T-cell (primary cell): ENCODE data around the gene ZFPL1. TPM values are rescaled to one million over a fixed set of nuclear protein-coding genes. Genes with fewer than 3 reads are reported as not detected.

Experiments
- ATAC-seq, 4 experiments: fragments of 200-7000 bp in 3 of 4; fragments of 150-1000 bp in 1 of 4; cut with Tn5 transposase; replicated peaks in 1 of 4; 1 replicate in 3 of 4; 2 replicates in 1 of 4; pipeline ENCODE4 v1.10.0; 2021; ENCODE audit warnings: moderate library complexity in 3 of 4, mild to moderate bottlenecking in 2 of 4, moderate number of reproducible peaks in 1 of 4
- CTCF ChIA-PET, 2 donors: fragments of 300-600 bp; sonication (Branson Sonifier 250); formaldehyde crosslinking; loops; one replicate each; lab custom pipeline; 2022; ENCODE audit warnings: antibody characterized with exemption in 2 of 2; lab: Charles Lee
- POLR2A ChIA-PET, 2 donors: fragments of 300-600 bp; sonication (Branson Sonifier 250); formaldehyde crosslinking; loops; one replicate each; lab custom pipeline; 2022; ENCODE audit warnings: antibody characterized with exemption in 2 of 2; lab: Charles Lee
- DNase-seq, 35 experiments: peaks; one replicate each; pipeline versions ENCODE4 v3.0.0 to v3.0.0-alpha.2; 2013 to 2023
- H3K27ac ChIP-seq: one replicate; pipeline ENCODE4 v1.5.1; 2013; ENCODE audit warnings: low read length
- H3K27me3 ChIP-seq, 2 experiments: replicated peaks in 1 of 2; 1 replicate in 1 of 2; 2 replicates in 1 of 2; pipeline versions ENCODE4 v1.6.1 to v1.7.0; 2013; ENCODE audit warnings: low read length in 1 of 2, mixed read lengths in 1 of 2; ENCODE audit not compliant: control insufficient read depth in 2 of 2, insufficient read depth in 2 of 2; ENCODE audit errors: extremely low read depth in 1 of 2
- H3K36me3 ChIP-seq, 2 donors: 1 replicate in 1 of 2; 2 replicates in 1 of 2; pipeline versions ENCODE4 v1.6.1 to v1.7.0; 2013; ENCODE audit warnings: low read length in 1 of 2; ENCODE audit not compliant: control insufficient read depth in 2 of 2, insufficient read depth in 1 of 2; ENCODE audit errors: extremely low read depth in 1 of 2
- H3K4me1 ChIP-seq, 2 experiments: 1 replicate in 1 of 2; 2 replicates in 1 of 2; pipeline versions ENCODE4 v1.6.1 to v1.7.0; 2013; ENCODE audit warnings: low read length in 2 of 2, mixed read lengths in 1 of 2; ENCODE audit not compliant: insufficient read depth in 2 of 2, control insufficient read depth in 1 of 2; ENCODE audit errors: extremely low read depth in 1 of 2
- H3K4me3 ChIP-seq, 2 donors: 1 replicate in 1 of 2; 2 replicates in 1 of 2; pipeline versions ENCODE4 v1.5.1 to v1.7.0; 2013; ENCODE audit warnings: mild to moderate bottlenecking in 2 of 2, low read length in 1 of 2, moderate library complexity in 1 of 2; ENCODE audit not compliant: control insufficient read depth in 1 of 2; ENCODE audit errors: extremely low read depth in 1 of 2
- H3K9me3 ChIP-seq: 2 replicates; pipeline ENCODE4 v1.7.0; 2013
- H3K27ac Mint-ChIP-seq, 2 donors: one replicate each; pipeline ENCODE4 v1.8.0; 2020 to 2021; ENCODE audit warnings: mild to moderate bottlenecking in 2 of 2, mixed read lengths in 2 of 2
- H3K27me3 Mint-ChIP-seq, 2 donors: one replicate each; pipeline ENCODE4 v1.8.0; 2021 to 2022; ENCODE audit warnings: mixed read lengths in 2 of 2
- H3K36me3 Mint-ChIP-seq: one replicate; pipeline ENCODE4 v1.8.0; 2021; ENCODE audit warnings: mixed read lengths
- H3K4me1 Mint-ChIP-seq, 3 donors: one replicate each; pipeline ENCODE4 v1.8.0; 2020 to 2022; ENCODE audit warnings: mixed read lengths in 3 of 3, mild to moderate bottlenecking in 1 of 3
- H3K4me3 Mint-ChIP-seq, 3 donors: one replicate each; pipeline ENCODE4 v1.8.0; 2020 to 2022; ENCODE audit warnings: mild to moderate bottlenecking in 3 of 3, mixed read lengths in 3 of 3, moderate library complexity in 3 of 3
- H3K9me3 Mint-ChIP-seq, 3 donors: one replicate each; pipeline ENCODE4 v1.8.0; 2020 to 2022; ENCODE audit warnings: mixed read lengths in 3 of 3
- WGBS: methylation state at CpG from one replicate; pipeline ENCODE4 v1.1.5; 2013; ENCODE audit warnings: missing lambda C conversion rate; ENCODE audit not compliant: insufficient coverage; 5-methylcytosine and 5-hydroxymethylcytosine counted together
- total RNA-seq, 35 experiments: library from RNA in 6 of 35; stranded (reverse) in 6 of 35; fragments of 120-200 nt in 1 of 35; gene quantifications; one replicate each; pipeline versions ENCODE4 v1.2.1 to v1.2.4 and lab custom pipeline; 2013 to 2026

ZFPL1 gene
- total RNA-seq, 5 donors from 2014 or later (not counting 1 experiment from before 2014, with no cell fraction given), result 36.5 to 51.8 (median 43.7) TPM

- H3K4me1 ChIP-seq, result peaks cover 14 to 66% of the 10 kb centered on the region in 2 experiments
- Mint-ChIP-seq H3K4me3 (peak overlapping the region; percentile 77 to 100 (median 84)), H3K27me3 (no peaks in the 10 kb centered on the region), H3K36me3 (peaks cover 4% of the 10 kb centered on the region), H3K4me1 (peaks cover 35 to 57% (median 50%) of the 10 kb centered on the region in 3 donors), H3K9me3 (no peaks in the 10 kb centered on the region), H3K27ac (peak overlapping the region; percentile 74 to 87)
- peak overlapping the region; percentile 66 for H3K27ac ChIP-seq
- H3K4me3 ChIP-seq, result peak overlapping the region; percentile 73 to 85
- no peaks in the 10 kb centered on the region for H3K9me3 ChIP-seq
- H3K36me3 ChIP-seq, result peaks cover 9 to 33% of the 10 kb centered on the region in 2 donors
- CTCF ChIA-PET, result interaction anchor here (0.5 to 1.6 kb wide), 2 partner anchors 9 to 11 kb away, joined by 4 to 8 read pairs; partner anchors contain the start of genes FAU (in 1 of the 2) and MRPL49 (in 1 of the 2)
- WGBS, result under 1% methylated on average over 47 of the region's 57 CpGs
- ATAC-seq (peak; percentile 54 to 64 (median 58)), DNase-seq (peak; percentile 54 to 86 (median 70))
- H3K27me3 ChIP-seq, result no peaks in the 10 kb centered on the region
- POLR2A ChIA-PET, result interaction anchor here (0.5 to 1.6 kb wide), 3 partner anchors 9 to 333 kb away, joined by 4 to 7 read pairs (median 5); partner anchors contain the start of genes FAU (in 2 of the 2) and MRPL49 (in 2 of the 2)
Measured at GRCh38 chr11:65112546-65113360, 28.7 kb downstream of the ZFPL1 start.

- Histone ChIP-seq H3K4me3 (peak overlapping the region; percentile 73 to 74), H3K36me3 (peaks cover 4 to 33% of the 10 kb centered on the region in 2 donors), H3K4me1 (peaks cover 14 to 71% of the 10 kb centered on the region in 2 experiments), H3K27ac (peak overlapping the region; percentile 22), H3K27me3 (no peaks in the 10 kb centered on the region), H3K9me3 (no peaks in the 10 kb centered on the region)
- H3K4me3 Mint-ChIP-seq, result peak overlapping the region; percentile 77 to 100 (median 84)
- CTCF ChIA-PET, result interaction anchor here in 1 of 2 donors (1.6 kb wide), 1 partner anchor 9 kb away, joined by 8 read pairs; the partner anchor contains the start of genes FAU and MRPL49
- no peaks in the 10 kb centered on the region for H3K9me3 Mint-ChIP-seq
- no peak for DNase-seq
- peaks cover 7% of the 10 kb centered on the region for H3K36me3 Mint-ChIP-seq
- POLR2A ChIA-PET, result interaction anchor here in 1 of 2 donors (1.2 kb wide), 1 partner anchor 9 kb away, joined by 5 read pairs; the partner anchor contains the start of genes FAU and MRPL49
- peak overlapping the region; percentile 74 to 87 for H3K27ac Mint-ChIP-seq
- peaks cover 40 to 61% (median 54%) of the 10 kb centered on the region in 3 donors for H3K4me1 Mint-ChIP-seq
- ATAC-seq, result no peak
- no peaks in the 10 kb centered on the region for H3K27me3 Mint-ChIP-seq
- whole genome bisulfite sequencing, result no CpG with 5 or more reads among the region's 14 CpGs
Measured at GRCh38 chr11:65113361-65113756, 29.3 kb downstream of the ZFPL1 start.

- Histone ChIP-seq H3K4me3 (no peak overlapping the region), H3K27ac (no peak overlapping the region), H3K36me3 (peaks cover 0 to 34% of the 10 kb centered on the region in 2 donors), H3K4me1 (peaks cover 14 to 71% of the 10 kb centered on the region in 2 experiments), H3K9me3 (no peaks in the 10 kb centered on the region), H3K27me3 (no peaks in the 10 kb centered on the region)
- ChIA-PET POLR2A (interaction anchor here in 1 of 2 donors (1.2 kb wide), 1 partner anchor 8 kb away, joined by 5 read pairs; the partner anchor contains the start of genes FAU and MRPL49), CTCF (interaction anchor here in 1 of 2 donors (1.6 kb wide), 1 partner anchor 8 kb away, joined by 8 read pairs; the partner anchor contains the start of genes FAU and MRPL49)
- Mint-ChIP-seq H3K27ac (peak overlapping the region; percentile 74 to 87), H3K9me3 (no peaks in the 10 kb centered on the region), H3K4me3 (peak overlapping the region; percentile 13 to 100 (median 84)), H3K36me3 (peaks cover 12% of the 10 kb centered on the region), H3K27me3 (no peaks in the 10 kb centered on the region), H3K4me1 (peaks cover 45 to 66% (median 59%) of the 10 kb centered on the region in 3 donors)
- no peak for ATAC-seq
- DNase-seq, result no peak
- WGBS, result 98% methylated on average over 6 of the region's 6 CpGs
Measured at GRCh38 chr11:65113839-65114238, 29.8 kb downstream of the ZFPL1 start.

GRCh38 chr11:65114538-65115171 is 30.6 kb downstream of the ZFPL1 start:
- no peaks in the 10 kb centered on the region for H3K9me3 Mint-ChIP-seq
- Histone ChIP-seq H3K4me3 (no peak overlapping the region), H3K9me3 (no peaks in the 10 kb centered on the region), H3K27me3 (no peaks in the 10 kb centered on the region), H3K27ac (no peak overlapping the region), H3K36me3 (peaks cover 0 to 34% of the 10 kb centered on the region in 2 donors), H3K4me1 (peaks cover 14 to 71% of the 10 kb centered on the region in 2 experiments)
- ChIA-PET CTCF (no interaction called here), POLR2A (no interaction called here)
- H3K27ac Mint-ChIP-seq, result peak overlapping the region in 1 of 2 donors; percentile 92
- 93% methylated on average over 11 of the region's 11 CpGs for WGBS
- peaks cover 46 to 69% (median 60%) of the 10 kb centered on the region in 3 donors for H3K4me1 Mint-ChIP-seq
- DNase-seq, result no peak
- H3K27me3 Mint-ChIP-seq, result no peaks in the 10 kb centered on the region
- no peak for ATAC-seq
- H3K36me3 Mint-ChIP-seq, result peaks cover 16% of the 10 kb centered on the region
- H3K4me3 Mint-ChIP-seq, result peak overlapping the region in 1 of 3 donors; percentile 100

GRCh38 chr11:65115361-65116082 is 31.5 kb downstream of the ZFPL1 start:
- CTCF ChIA-PET, result no interaction called here
- no peak for DNase-seq
- Histone ChIP-seq H3K27me3 (no peaks in the 10 kb centered on the region), H3K4me1 (peaks cover 14 to 64% of the 10 kb centered on the region in 2 experiments), H3K9me3 (no peaks in the 10 kb centered on the region), H3K27ac (no peak overlapping the region), H3K36me3 (peaks cover 0 to 38% of the 10 kb centered on the region in 2 donors), H3K4me3 (no peak overlapping the region)
- 96% methylated on average over 15 of the region's 21 CpGs for WGBS
- Mint-ChIP-seq H3K27ac (peak overlapping the region; percentile 49 to 92), H3K36me3 (peaks cover 21% of the 10 kb centered on the region), H3K4me3 (peak overlapping the region; percentile 39 to 87 (median 86)), H3K9me3 (no peaks in the 10 kb centered on the region), H3K27me3 (no peaks in the 10 kb centered on the region), H3K4me1 (peaks cover 41 to 71% (median 62%) of the 10 kb centered on the region in 3 donors)
- POLR2A ChIA-PET, result no interaction called here
- no peak for ATAC-seq
